HG02623 (cell line): ENCODE results near the gene TNNT1.

Experiments used
- ATAC-seq: cut with Tn5 transposase; IDR thresholded peaks from one replicate; pipeline ENCODE4 v1.9.1; 2021; ENCODE audit warnings: moderate library complexity; ENCODE audit not compliant: unreplicated experiment

Gene TNNT1

DNA sequence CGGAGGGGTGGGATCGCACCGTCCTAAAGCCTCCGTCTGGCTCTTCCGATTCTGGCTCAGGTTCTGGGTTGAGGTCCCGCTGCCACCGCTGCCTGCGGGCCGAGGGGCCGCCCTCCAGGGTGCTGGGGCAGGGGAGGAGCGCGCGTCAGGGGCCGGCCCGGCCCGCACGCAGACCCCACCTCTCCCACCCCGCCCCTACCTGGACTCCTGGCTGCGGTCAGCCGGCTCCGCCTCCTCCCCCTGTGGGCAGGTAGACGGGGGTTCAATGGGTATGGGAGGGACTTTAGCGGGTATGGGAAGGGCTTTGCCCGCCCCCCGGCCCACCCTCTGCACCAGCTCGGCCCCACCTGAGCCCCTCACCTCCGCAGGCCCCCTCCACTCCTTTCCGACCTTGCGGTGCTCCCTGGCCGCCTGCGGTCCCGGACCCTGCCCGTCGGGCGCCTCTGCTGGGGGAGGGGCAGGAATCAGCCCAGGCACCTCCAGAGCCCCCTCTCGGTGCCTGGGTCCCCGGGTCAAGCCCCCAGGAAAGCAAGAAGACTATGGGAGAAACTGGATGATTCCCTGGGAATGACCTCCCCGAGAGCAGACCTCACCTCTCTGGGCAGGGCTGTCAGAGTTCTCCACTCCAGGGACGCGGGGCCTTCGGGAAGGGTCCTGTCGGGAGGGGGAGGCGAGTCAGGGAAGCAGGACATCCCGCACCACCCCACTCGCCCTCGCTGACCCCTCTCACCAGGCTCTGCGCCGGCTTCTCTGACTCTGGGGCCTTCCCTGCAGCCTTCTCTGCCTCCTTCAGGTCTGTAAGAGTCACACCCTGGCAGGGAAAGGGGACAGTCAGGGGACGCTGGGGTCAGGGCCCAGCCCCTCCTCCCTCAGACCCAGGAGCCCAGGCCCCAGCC, 56.3 kb downstream of the TNNT1 start:
- no peak for ATAC-seq

DNA sequence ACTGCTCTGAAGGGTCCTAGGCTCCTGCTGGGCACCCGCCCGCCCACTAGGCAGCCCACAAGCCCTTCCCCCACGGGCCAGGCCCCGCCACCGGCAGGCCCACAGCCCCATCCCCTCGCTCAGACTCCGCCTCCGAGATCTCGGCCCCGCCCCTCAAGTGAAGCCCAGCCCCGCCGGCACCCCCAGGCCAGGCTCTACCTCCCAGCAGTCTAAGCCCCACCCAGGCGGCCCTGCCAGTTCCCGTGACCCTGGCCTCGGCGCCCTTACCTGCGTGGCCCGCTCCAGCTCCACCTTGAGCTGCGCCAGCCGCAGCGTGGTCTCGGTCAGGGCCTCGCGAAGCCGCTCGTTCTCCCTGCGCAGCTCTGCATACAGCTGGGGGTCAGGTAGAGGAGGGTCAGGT, 57.1 kb downstream of the TNNT1 start:
- no peak for ATAC-seq

- ATAC-seq: no peak
Observed at GRCh38 chr19:55091126-55091910, 57.7 kb downstream of the TNNT1 start.

DNA sequence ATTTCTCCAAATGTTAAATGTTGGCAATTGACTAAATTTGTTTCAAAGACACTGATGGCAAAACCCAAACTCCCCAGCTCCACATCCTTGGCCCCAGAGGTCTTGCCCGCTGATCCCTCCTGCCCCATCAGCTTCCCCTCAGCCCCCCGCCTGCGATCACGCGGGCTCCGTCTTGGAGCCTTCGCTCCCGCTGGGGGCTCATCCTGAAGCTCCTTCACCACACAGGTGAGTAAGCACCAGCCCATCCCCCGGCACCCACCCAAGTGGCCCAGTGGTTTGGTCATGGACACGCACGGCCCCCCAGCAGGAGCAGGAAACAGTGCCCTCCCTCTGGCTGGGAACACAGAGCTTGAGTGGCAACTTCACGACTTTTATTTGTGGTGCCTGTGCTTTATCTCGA, 58.4 kb downstream of the TNNT1 start:
- ATAC-seq: no peak

- no peak for ATAC-seq
Observed at GRCh38 chr19:55089342-55089944, 59.6 kb downstream of the TNNT1 start.

GRCh38 chr19:55088543-55089341, 60.3 kb downstream of the TNNT1 start:
- no peak for ATAC-seq

DNA sequence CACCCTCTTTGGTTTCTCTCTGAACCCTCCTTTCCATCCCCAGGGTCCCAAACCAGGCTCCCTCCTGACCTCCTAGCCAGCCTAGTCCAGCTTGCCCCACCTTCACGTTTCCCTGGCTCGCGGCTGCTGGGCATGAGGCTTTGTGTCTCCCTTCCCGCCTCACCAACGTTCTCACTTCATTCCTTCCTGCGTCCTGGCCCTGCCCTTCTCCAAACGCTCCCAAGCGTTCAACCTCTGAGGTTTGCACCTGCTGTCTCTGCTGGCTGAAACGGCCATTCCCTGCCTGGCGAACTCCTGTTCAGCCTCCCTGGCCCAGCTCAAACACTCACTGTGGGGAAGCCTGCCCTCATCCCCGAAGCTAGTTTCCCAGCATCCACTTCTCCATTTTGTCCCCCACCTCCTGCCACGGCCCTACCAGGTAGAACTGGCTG, 61.0 kb downstream of the TNNT1 start:
- ATAC-seq: no peak

GRCh38 chr19:55087542-55087901, 61.5 kb downstream of the TNNT1 start:
- ATAC-seq: no peak

DNA sequence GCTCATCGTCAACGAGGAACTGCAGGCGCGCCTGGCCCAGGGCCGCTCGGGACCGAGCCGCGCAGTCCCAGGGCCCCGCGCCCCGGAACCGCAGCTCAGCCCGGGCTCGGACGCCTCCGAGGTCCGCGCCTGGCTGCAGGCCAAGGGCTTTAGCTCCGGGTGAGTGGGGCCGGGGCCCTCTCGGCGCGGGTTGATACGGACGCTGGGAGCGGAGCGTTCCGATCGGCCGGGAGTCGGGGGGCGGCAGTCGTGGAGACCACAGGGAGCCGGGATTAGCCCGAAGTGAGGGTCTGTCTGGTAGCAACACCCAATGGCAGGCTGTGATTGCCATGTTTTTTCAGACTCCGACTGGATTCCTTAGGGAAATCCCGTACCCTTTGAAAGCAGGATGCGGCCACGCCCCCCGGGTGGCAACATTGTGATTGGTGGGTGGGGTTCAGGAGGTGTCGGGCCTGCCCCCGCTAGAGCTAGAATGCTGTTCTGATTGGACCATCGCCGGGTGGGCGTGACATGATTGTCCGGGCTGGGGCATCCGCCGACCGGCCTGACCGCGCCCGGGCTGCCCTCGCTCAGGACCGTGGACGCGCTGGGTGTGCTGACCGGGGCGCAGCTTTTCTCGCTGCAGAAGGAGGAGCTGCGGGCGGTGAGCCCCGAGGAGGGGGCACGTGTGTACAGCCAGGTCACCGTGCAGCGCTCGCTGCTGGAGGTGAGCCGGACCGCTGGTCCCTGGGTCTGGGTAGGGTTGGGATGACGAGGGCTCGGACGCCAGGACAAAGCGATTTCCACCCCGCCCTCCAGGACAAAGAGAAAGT, 62.1 kb downstream of the TNNT1 start:
- ATAC-seq: no peak

GRCh38 chr19:55085923-55086715, 62.9 kb downstream of the TNNT1 start:
- ATAC-seq: no peak

GRCh38 chr19:55084416-55084815, 64.6 kb downstream of the TNNT1 start:
- no peak for ATAC-seq

DNA sequence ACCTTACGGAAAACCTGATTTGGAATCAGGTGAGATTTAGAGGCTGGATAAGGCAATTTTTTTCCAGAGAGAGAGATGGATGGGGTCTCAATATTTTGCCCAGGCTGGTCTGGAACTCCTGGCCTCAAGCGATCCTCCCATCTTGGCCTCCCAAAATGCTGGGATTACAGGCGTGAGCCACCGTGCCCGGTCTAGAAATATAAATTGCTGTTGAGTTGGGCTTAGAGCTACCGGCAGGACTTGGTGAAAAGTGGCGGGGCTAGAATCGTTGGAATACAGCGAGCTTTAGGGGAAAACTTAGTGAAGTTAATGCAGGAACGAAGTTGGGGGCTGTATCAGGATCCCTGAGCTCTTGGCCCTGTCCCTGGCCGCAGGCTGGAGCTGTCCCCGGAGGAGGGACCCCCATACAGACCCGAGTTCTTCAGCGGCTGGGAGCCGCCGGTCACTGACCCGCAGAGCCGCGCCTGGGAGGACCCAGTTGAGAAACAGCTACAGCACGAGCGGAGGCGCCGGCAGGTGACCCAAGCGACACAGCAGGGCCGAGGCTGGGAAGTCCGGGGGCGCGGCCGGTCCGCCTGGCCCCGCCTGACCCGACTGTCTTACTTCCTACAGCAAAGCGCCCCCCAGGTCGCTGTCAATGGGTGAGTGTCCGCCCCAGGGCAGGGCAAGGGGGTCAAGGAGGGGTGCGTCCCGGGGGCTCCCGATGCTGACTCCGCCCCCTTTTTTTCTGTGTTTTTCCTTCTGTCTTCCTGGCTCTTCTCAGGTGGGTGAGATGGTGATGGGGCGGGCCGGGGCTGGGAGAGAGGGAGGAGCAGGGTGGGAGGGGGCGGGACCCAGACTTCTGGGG, 65.8 kb downstream of the TNNT1 start:
- ATAC-seq: no peak
